ENCODE data around the gene PNPLA7. TPM values are rescaled to one million over a fixed set of nuclear protein-coding genes. Genes with fewer than 3 reads are reported as not detected.
"Not testable (repeated sequence)": the region's sequence is repeated elsewhere in the genome, so short reads cannot be mapped to it uniquely, and the experiment has no call there.

Gene PNPLA7
- total RNA-seq, 1 experiment from 2014 or later = 0.21 TPM

GRCh38 chr9:137482094-137482781, 68.0 kb downstream of the PNPLA7 start:
- DNase-seq (ENCODE audit: low read depth) = peak; percentile 66

- DNase-seq (ENCODE audit: low read depth) = no peak
Measured at GRCh38 chr9:137480686-137481683, 69.2 kb downstream of the PNPLA7 start.

- DNase-seq (ENCODE audit: low read depth) = no peak
Measured at GRCh38 chr9:137479892-137480685, 70.1 kb downstream of the PNPLA7 start.

GRCh38 chr9:137478962-137479861, 71.0 kb downstream of the PNPLA7 start:
- no peak for DNase-seq (ENCODE audit: low read depth)

GRCh38 chr9:137478613-137478961, 71.6 kb downstream of the PNPLA7 start:
- no peak for DNase-seq (ENCODE audit: low read depth)

- DNase-seq (ENCODE audit: low read depth) = no peak
Measured at GRCh38 chr9:137477778-137478612, 72.2 kb downstream of the PNPLA7 start.

- no peak for DNase-seq (ENCODE audit: low read depth)
Measured at GRCh38 chr9:137476856-137477255, 73.3 kb downstream of the PNPLA7 start.

- DNase-seq (ENCODE audit: low read depth) = no peak
Measured at GRCh38 chr9:137475666-137476065, 74.5 kb downstream of the PNPLA7 start.

GRCh38 chr9:137474271-137474670, 75.9 kb downstream of the PNPLA7 start:
- no peak for DNase-seq (ENCODE audit: low read depth)

GRCh38 chr9:137470785-137471184, 79.4 kb downstream of the PNPLA7 start:
- DNase-seq (ENCODE audit: low read depth) = no peak

GRCh38 chr9:137467896-137468295, 82.3 kb downstream of the PNPLA7 start:
- DNase-seq (ENCODE audit: low read depth) = no peak

- no peak for DNase-seq (ENCODE audit: low read depth)
Measured at GRCh38 chr9:137467161-137467581, 83.0 kb downstream of the PNPLA7 start.

GRCh38 chr9:137466389-137467085, 83.7 kb downstream of the PNPLA7 start:
- DNase-seq (ENCODE audit: low read depth) = not testable (repeated sequence)

- no peak for DNase-seq (ENCODE audit: low read depth)
Measured at GRCh38 chr9:137465720-137466388, 84.3 kb downstream of the PNPLA7 start.

- no peak for DNase-seq (ENCODE audit: low read depth)
Measured at GRCh38 chr9:137465000-137465719, 85.0 kb downstream of the PNPLA7 start.

GRCh38 chr9:137464291-137464999, 85.8 kb downstream of the PNPLA7 start:
- no peak for DNase-seq (ENCODE audit: low read depth)

GRCh38 chr9:137463931-137464290, 86.3 kb downstream of the PNPLA7 start:
- no peak for DNase-seq (ENCODE audit: low read depth)
